Measurements from ENCODE around the gene AKT3. TPM values are rescaled to one million over a fixed set of nuclear protein-coding genes. Genes with fewer than 3 reads are reported as not detected.

AKT3 gene
- total and polyA plus RNA-seq, 2 experiments from 2014 or later = 4.5 to 18.5 TPM

DNA sequence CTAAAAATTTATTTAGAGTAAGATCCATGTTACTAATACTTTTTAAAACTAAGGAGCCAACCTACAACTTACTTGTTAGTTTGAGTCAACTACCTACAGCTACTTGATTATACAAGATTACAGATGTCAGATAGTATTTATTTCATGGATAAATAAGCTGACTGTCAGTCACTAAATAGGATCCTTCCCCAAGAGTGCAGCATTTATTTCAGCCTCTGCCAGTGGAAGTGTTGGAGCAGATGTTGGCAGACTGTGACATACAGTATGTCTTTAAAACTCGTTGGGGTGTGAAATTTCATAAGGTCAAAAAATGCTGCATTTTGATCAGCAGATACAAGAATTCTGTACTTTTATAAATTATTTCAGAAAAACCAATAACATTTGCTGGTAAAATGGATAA is 156.2 kb downstream of the AKT3 start:
- H3K4me2 ChIP-seq = no peak overlapping the region
- Mint-ChIP-seq H3K4me1 (no peaks in the 10 kb centered on the region), H3K27me3 (ENCODE audit: insufficient read depth, low read depth, poor library complexity) (no peaks in the 10 kb centered on the region), H3K27ac (no peak overlapping the region), H3K9me3 (no peaks in the 10 kb centered on the region), H3K36me3 (ENCODE audit: low read depth) (no peaks in the 10 kb centered on the region), H3K4me3 (no peak overlapping the region)
- H3K79me2 ChIP-seq (replicated peaks; ENCODE audit: insufficient read depth) = no peaks in the 10 kb centered on the region
- no peaks in the 10 kb centered on the region for H3K36me3 ChIP-seq (ENCODE audit: insufficient read depth)
- H4K20me1 ChIP-seq (replicated peaks; ENCODE audit: insufficient read depth) = no peaks in the 10 kb centered on the region
- no peak for DNase-seq (ENCODE audit: low spot score)
- no peak for ATAC-seq
- no peaks in the 10 kb centered on the region for H3K9me2 ChIP-seq (ENCODE audit: insufficient read depth)
- no peak overlapping the region for H3K4me3 ChIP-seq
- no peaks in the 10 kb centered on the region for H3K27me3 ChIP-seq (ENCODE audit: insufficient read depth)
- no peak overlapping the region for H2AFZ ChIP-seq
- H3K27ac ChIP-seq (ENCODE audit: low read depth) = no peak overlapping the region
- H3F3A ChIP-seq (replicated peaks; ENCODE audit: low read depth) = no peaks in the 10 kb centered on the region
- TF ChIP-seq EZH2phosphoT487 (IDR thresholded peaks at IDR 0.05; ENCODE audit: unreplicated experiment) (no peak), STAT1 (IDR thresholded peaks at IDR 0.05; ENCODE audit: unreplicated experiment) (no peak), ZNF331 (CRISPR knock-in tag; IDR thresholded peaks at IDR 0.05; ENCODE audit: low read depth) (no peak), NANOG (IDR thresholded peaks at IDR 0.05; ENCODE audit: borderline replicate concordance) (no peak), CREB1 (CRISPR knock-in tag; IDR thresholded peaks at IDR 0.05; ENCODE audit: low read depth) (no peak), JUNB (IDR thresholded peaks at IDR 0.05; ENCODE audit: unreplicated experiment) (no peak), EZH2 (IDR thresholded peaks at IDR 0.05; ENCODE audit: low read depth, unreplicated experiment) (no peak), POLR2AphosphoS5 (IDR thresholded peaks at IDR 0.05; ENCODE audit: low read depth) (no peak), ZNF114 (CRISPR knock-in tag; IDR thresholded peaks at IDR 0.05) (no peak)
- TF ChIP-seq, protein P1, sequence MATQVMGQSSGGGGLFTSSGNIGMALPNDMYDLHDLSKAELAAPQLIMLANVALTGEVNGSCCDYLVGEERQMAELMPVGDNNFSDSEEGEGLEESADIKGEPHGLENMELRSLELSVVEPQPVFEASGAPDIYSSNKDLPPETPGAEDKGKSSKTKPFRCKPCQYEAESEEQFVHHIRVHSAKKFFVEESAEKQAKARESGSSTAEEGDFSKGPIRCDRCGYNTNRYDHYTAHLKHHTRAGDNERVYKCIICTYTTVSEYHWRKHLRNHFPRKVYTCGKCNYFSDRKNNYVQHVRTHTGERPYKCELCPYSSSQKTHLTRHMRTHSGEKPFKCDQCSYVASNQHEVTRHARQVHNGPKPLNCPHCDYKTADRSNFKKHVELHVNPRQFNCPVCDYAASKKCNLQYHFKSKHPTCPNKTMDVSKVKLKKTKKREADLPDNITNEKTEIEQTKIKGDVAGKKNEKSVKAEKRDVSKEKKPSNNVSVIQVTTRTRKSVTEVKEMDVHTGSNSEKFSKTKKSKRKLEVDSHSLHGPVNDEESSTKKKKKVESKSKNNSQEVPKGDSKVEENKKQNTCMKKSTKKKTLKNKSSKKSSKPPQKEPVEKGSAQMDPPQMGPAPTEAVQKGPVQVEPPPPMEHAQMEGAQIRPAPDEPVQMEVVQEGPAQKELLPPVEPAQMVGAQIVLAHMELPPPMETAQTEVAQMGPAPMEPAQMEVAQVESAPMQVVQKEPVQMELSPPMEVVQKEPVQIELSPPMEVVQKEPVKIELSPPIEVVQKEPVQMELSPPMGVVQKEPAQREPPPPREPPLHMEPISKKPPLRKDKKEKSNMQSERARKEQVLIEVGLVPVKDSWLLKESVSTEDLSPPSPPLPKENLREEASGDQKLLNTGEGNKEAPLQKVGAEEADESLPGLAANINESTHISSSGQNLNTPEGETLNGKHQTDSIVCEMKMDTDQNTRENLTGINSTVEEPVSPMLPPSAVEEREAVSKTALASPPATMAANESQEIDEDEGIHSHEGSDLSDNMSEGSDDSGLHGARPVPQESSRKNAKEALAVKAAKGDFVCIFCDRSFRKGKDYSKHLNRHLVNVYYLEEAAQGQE (IDR thresholded peaks at IDR 0.05; ENCODE audit: unreplicated experiment) = no peak
- TF ChIP-seq, protein P2, sequence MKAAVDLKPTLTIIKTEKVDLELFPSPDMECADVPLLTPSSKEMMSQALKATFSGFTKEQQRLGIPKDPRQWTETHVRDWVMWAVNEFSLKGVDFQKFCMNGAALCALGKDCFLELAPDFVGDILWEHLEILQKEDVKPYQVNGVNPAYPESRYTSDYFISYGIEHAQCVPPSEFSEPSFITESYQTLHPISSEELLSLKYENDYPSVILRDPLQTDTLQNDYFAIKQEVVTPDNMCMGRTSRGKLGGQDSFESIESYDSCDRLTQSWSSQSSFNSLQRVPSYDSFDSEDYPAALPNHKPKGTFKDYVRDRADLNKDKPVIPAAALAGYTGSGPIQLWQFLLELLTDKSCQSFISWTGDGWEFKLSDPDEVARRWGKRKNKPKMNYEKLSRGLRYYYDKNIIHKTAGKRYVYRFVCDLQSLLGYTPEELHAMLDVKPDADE (IDR thresholded peaks at IDR 0.05) = no peak
- TF ChIP-seq, protein P3, sequence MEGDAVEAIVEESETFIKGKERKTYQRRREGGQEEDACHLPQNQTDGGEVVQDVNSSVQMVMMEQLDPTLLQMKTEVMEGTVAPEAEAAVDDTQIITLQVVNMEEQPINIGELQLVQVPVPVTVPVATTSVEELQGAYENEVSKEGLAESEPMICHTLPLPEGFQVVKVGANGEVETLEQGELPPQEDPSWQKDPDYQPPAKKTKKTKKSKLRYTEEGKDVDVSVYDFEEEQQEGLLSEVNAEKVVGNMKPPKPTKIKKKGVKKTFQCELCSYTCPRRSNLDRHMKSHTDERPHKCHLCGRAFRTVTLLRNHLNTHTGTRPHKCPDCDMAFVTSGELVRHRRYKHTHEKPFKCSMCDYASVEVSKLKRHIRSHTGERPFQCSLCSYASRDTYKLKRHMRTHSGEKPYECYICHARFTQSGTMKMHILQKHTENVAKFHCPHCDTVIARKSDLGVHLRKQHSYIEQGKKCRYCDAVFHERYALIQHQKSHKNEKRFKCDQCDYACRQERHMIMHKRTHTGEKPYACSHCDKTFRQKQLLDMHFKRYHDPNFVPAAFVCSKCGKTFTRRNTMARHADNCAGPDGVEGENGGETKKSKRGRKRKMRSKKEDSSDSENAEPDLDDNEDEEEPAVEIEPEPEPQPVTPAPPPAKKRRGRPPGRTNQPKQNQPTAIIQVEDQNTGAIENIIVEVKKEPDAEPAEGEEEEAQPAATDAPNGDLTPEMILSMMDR (conservative IDR thresholded peaks at IDR 0.05; ENCODE audit: low read depth in 2 of 2) = no peak
- TF ChIP-seq, protein P4, sequence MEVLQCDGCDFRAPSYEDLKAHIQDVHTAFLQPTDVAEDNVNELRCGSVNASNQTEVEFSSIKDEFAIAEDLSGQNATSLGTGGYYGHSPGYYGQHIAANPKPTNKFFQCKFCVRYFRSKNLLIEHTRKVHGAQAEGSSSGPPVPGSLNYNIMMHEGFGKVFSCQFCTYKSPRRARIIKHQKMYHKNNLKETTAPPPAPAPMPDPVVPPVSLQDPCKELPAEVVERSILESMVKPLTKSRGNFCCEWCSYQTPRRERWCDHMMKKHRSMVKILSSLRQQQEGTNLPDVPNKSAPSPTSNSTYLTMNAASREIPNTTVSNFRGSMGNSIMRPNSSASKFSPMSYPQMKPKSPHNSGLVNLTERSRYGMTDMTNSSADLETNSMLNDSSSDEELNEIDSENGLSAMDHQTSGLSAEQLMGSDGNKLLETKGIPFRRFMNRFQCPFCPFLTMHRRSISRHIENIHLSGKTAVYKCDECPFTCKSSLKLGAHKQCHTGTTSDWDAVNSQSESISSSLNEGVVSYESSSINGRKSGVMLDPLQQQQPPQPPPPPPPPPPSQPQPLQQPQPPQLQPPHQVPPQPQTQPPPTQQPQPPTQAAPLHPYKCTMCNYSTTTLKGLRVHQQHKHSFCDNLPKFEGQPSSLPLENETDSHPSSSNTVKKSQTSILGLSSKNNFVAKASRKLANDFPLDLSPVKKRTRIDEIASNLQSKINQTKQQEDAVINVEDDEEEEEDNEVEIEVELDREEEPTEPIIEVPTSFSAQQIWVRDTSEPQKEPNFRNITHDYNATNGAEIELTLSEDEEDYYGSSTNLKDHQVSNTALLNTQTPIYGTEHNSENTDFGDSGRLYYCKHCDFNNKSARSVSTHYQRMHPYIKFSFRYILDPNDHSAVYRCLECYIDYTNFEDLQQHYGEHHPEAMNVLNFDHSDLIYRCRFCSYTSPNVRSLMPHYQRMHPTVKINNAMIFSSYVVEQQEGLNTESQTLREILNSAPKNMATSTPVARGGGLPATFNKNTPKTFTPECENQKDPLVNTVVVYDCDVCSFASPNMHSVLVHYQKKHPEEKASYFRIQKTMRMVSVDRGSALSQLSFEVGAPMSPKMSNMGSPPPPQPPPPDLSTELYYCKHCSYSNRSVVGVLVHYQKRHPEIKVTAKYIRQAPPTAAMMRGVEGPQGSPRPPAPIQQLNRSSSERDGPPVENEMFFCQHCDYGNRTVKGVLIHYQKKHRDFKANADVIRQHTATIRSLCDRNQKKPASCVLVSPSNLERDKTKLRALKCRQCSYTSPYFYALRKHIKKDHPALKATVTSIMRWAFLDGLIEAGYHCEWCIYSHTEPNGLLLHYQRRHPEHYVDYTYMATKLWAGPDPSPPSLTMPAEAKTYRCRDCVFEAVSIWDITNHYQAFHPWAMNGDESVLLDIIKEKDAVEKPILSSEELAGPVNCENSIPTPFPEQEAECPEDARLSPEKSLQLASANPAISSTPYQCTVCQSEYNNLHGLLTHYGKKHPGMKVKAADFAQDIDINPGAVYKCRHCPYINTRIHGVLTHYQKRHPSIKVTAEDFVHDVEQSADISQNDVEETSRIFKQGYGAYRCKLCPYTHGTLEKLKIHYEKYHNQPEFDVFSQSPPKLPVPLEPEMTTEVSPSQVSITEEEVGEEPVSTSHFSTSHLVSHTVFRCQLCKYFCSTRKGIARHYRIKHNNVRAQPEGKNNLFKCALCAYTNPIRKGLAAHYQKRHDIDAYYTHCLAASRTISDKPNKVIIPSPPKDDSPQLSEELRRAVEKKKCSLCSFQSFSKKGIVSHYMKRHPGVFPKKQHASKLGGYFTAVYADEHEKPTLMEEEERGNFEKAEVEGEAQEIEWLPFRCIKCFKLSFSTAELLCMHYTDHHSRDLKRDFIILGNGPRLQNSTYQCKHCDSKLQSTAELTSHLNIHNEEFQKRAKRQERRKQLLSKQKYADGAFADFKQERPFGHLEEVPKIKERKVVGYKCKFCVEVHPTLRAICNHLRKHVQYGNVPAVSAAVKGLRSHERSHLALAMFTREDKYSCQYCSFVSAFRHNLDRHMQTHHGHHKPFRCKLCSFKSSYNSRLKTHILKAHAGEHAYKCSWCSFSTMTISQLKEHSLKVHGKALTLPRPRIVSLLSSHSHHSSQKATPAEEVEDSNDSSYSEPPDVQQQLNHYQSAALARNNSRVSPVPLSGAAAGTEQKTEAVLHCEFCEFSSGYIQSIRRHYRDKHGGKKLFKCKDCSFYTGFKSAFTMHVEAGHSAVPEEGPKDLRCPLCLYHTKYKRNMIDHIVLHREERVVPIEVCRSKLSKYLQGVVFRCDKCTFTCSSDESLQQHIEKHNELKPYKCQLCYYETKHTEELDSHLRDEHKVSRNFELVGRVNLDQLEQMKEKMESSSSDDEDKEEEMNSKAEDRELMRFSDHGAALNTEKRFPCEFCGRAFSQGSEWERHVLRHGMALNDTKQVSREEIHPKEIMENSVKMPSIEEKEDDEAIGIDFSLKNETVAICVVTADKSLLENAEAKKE (CRISPR knock-in tag; IDR thresholded peaks at IDR 0.05) = no peak
- H3K4me1 ChIP-seq (ENCODE audit: insufficient read depth) = no peaks in the 10 kb centered on the region

All from GM23338 (cell line).